ENCODE measurements around the gene EPC2.
"Not testable (repeated sequence)": the region's sequence is repeated elsewhere in the genome, so short reads cannot be mapped to it uniquely, and the experiment has no call there.

EPC2 gene

GRCh38 chr2:148764815-148765214 is 120.3 kb downstream of the EPC2 start:
- no peaks in the 10 kb centered on the region for H4K20me1 ChIP-seq (ENCODE audit: control insufficient read depth, insufficient read depth, low read depth, low read length)
- no peak overlapping the region for H3K4me2 ChIP-seq (ENCODE audit: low read length)
- H3F3A ChIP-seq (ENCODE audit: control insufficient read depth, insufficient read depth): no peaks in the 10 kb centered on the region
- H3K4me1 ChIP-seq (ENCODE audit: control insufficient read depth, low read length): no peaks in the 10 kb centered on the region
- H3K27ac ChIP-seq (ENCODE audit: low read depth, low read length): no peak overlapping the region
- no peaks in the 10 kb centered on the region for H3K9me3 ChIP-seq (ENCODE audit: control insufficient read depth, insufficient read depth, low read length)
- peaks cover 23% of the 10 kb centered on the region for H3K36me3 ChIP-seq (ENCODE audit: control insufficient read depth, low read length)
- no peaks in the 10 kb centered on the region for H3K79me2 ChIP-seq (ENCODE audit: control insufficient read depth, low read length)
- no peaks in the 10 kb centered on the region for H3K9me2 ChIP-seq (replicated peaks; ENCODE audit: control insufficient read depth, low read length)
- TF ChIP-seq CTCF (IDR thresholded peaks at IDR 0.05; ENCODE audit: low read depth, low read length, poor library complexity, severe bottlenecking) (no peak), EZH2phosphoT487 (IDR thresholded peaks at IDR 0.05; ENCODE audit: borderline replicate concordance, low read length) (no peak)
- H3K27me3 ChIP-seq (ENCODE audit: control insufficient read depth, low read length): no peaks in the 10 kb centered on the region
- H3K4me3 ChIP-seq (ENCODE audit: low read length): no peak overlapping the region

DNA sequence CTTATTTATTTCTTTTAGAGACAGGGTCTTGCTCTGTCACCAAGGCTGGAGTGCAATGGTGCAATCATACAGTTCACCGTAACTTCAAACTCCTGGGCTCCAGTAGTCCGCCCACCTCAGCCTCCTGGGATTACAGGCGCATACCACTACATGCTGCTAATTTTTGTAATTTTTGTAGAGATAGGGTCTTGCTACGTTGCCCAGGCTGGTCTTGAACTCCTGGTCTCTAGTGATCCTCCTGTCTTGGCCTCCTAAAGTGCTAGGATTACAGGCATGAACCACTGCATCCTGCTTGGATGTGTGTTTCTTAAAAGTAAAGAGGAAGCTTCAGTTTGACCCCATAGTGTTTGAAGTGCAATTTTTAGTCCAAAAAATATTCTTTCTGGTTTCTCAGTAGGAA is 125.5 kb downstream of the EPC2 start:
- Histone ChIP-seq H3F3A (ENCODE audit: control insufficient read depth, insufficient read depth) (0 out of 2 replicates have a peak, but pooled peaks cover 2% of the 10 kb centered on the region), H3K4me3 (ENCODE audit: low read length) (no peak overlapping the region), H3K4me1 (ENCODE audit: control insufficient read depth, low read length) (no peaks in the 10 kb centered on the region), H3K27ac (ENCODE audit: low read depth, low read length) (no peak overlapping the region), H3K36me3 (ENCODE audit: control insufficient read depth, low read length) (peaks cover 34% of the 10 kb centered on the region), H3K4me2 (ENCODE audit: low read length) (no peak overlapping the region), H4K20me1 (ENCODE audit: control insufficient read depth, insufficient read depth, low read depth, low read length) (no peaks in the 10 kb centered on the region), H3K9me2 (replicated peaks; ENCODE audit: control insufficient read depth, low read length) (no peaks in the 10 kb centered on the region), H3K27me3 (ENCODE audit: control insufficient read depth, low read length) (no peaks in the 10 kb centered on the region), H3K79me2 (ENCODE audit: control insufficient read depth, low read length) (no peaks in the 10 kb centered on the region), H3K9me3 (ENCODE audit: control insufficient read depth, insufficient read depth, low read length) (no peaks in the 10 kb centered on the region)
- TF ChIP-seq EZH2phosphoT487 (IDR thresholded peaks at IDR 0.05; ENCODE audit: borderline replicate concordance, low read length) (no peak), CTCF (IDR thresholded peaks at IDR 0.05; ENCODE audit: low read depth, low read length, poor library complexity, severe bottlenecking) (no peak)

DNA sequence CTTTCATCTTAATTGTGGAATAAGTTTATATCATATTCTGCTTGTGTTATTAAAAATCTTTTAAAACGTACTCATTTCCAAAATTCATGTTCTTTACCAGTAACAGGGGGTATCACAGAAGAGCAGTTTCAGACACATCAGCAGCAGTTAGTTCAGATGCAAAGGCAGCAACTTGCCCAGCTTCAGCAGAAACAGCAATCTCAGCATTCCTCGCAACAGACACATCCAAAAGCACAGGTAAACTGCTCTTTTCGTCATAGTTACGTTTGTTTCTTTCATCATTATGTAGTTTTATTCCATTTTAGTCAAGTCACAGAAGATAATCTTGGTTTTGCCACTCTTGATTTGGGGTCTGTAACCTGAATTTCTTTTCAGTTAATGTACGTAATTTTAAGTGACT is 137.0 kb downstream of the EPC2 start:
- Histone ChIP-seq H3K4me3 (ENCODE audit: low read length) (no peak overlapping the region), H3K9me3 (ENCODE audit: control insufficient read depth, insufficient read depth, low read length) (no peaks in the 10 kb centered on the region), H3K79me2 (ENCODE audit: control insufficient read depth, low read length) (no peaks in the 10 kb centered on the region), H4K20me1 (ENCODE audit: control insufficient read depth, insufficient read depth, low read depth, low read length) (no peaks in the 10 kb centered on the region), H3K4me2 (ENCODE audit: low read length) (no peak overlapping the region), H3K4me1 (ENCODE audit: control insufficient read depth, low read length) (no peaks in the 10 kb centered on the region), H3K27me3 (ENCODE audit: control insufficient read depth, low read length) (no peaks in the 10 kb centered on the region), H3K36me3 (ENCODE audit: control insufficient read depth, low read length) (peaks cover 49% of the 10 kb centered on the region), H3K27ac (ENCODE audit: low read depth, low read length) (no peak overlapping the region), H3F3A (ENCODE audit: control insufficient read depth, insufficient read depth) (no peaks in the 10 kb centered on the region), H3K9me2 (replicated peaks; ENCODE audit: control insufficient read depth, low read length) (no peaks in the 10 kb centered on the region)
- no peak for TF ChIP-seq CTCF (IDR thresholded peaks at IDR 0.05; ENCODE audit: low read depth, low read length, poor library complexity, severe bottlenecking)
- TF ChIP-seq EZH2phosphoT487 (IDR thresholded peaks at IDR 0.05; ENCODE audit: borderline replicate concordance, low read length): no peak

DNA sequence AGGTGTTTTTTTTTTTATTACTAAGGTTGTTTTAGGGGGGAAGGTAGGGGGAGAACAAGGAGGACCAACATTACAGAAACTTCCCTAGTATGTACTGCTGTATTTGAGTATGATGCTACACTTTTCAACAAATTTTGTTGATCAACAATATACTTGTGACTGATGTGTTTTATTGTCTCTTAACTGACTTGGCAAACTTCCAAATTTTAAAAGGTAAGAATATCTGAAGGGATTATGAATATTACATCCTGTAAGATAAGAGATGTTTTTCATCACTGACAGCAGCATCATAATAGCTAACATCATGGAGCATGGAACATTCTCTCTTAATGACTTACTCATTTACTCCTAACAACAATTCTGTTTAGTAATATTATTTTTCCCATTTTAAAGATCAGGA is 144.5 kb downstream of the EPC2 start:
- no peak overlapping the region for H3K4me2 ChIP-seq (ENCODE audit: low read length)
- H3K79me2 ChIP-seq (ENCODE audit: control insufficient read depth, low read length): no peaks in the 10 kb centered on the region
- peaks cover 30% of the 10 kb centered on the region for H3K36me3 ChIP-seq (ENCODE audit: control insufficient read depth, low read length)
- no peaks in the 10 kb centered on the region for H3K9me2 ChIP-seq (replicated peaks; ENCODE audit: control insufficient read depth, low read length)
- no peaks in the 10 kb centered on the region for H3F3A ChIP-seq (ENCODE audit: control insufficient read depth, insufficient read depth)
- no peaks in the 10 kb centered on the region for H3K9me3 ChIP-seq (ENCODE audit: control insufficient read depth, insufficient read depth, low read length)
- no peaks in the 10 kb centered on the region for H3K4me1 ChIP-seq (ENCODE audit: control insufficient read depth, low read length)
- H3K27ac ChIP-seq (ENCODE audit: low read depth, low read length): no peak overlapping the region
- no peaks in the 10 kb centered on the region; the same call in 1 of the 2 replicates for H4K20me1 ChIP-seq (ENCODE audit: control insufficient read depth, insufficient read depth, low read depth, low read length)
- H3K4me3 ChIP-seq (ENCODE audit: low read length): no peak overlapping the region
- TF ChIP-seq EZH2phosphoT487 (IDR thresholded peaks at IDR 0.05; ENCODE audit: borderline replicate concordance, low read length) (no peak), CTCF (IDR thresholded peaks at IDR 0.05; ENCODE audit: low read depth, low read length, poor library complexity, severe bottlenecking) (no peak)
- no peaks in the 10 kb centered on the region for H3K27me3 ChIP-seq (ENCODE audit: control insufficient read depth, low read length)

- H3K27me3 ChIP-seq (ENCODE audit: control insufficient read depth, low read length); H3F3A ChIP-seq (ENCODE audit: control insufficient read depth, insufficient read depth); H3K79me2 ChIP-seq (ENCODE audit: control insufficient read depth, low read length); H3K27ac ChIP-seq (ENCODE audit: low read depth, low read length); H3K9me3 ChIP-seq (ENCODE audit: control insufficient read depth, insufficient read depth, low read length); H3K9me2 ChIP-seq (replicated peaks; ENCODE audit: control insufficient read depth, low read length); H4K20me1 ChIP-seq (ENCODE audit: control insufficient read depth, insufficient read depth, low read depth, low read length); H3K4me2 ChIP-seq (ENCODE audit: low read length); H3K4me3 ChIP-seq (ENCODE audit: low read length); H3K4me1 ChIP-seq (ENCODE audit: control insufficient read depth, low read length): not testable (repeated sequence)
- H3K36me3 ChIP-seq (ENCODE audit: control insufficient read depth, low read length): peaks cover 19% of the 10 kb centered on the region
Measured at GRCh38 chr2:148790172-148790571, 145.6 kb downstream of the EPC2 start.
